IMR-90 (cell line): ENCODE measurements around the gene MUC5AC.

Experiments
- FOS ChIP-seq: fragments of 150-350 bp; IDR thresholded peaks from 2 replicates; pipeline ENCODE4 v1.6.1; 2016; ENCODE audit warnings: low read depth, low read length
- MAFK ChIP-seq: IDR thresholded peaks from 2 replicates; pipeline ENCODE4 v1.6.1; 2012; ENCODE audit warnings: low read depth, low read length, improper control_type of control experiment
- POLR2A ChIP-seq: IDR thresholded peaks from 2 replicates; pipeline ENCODE4 v1.6.1; 2012; ENCODE audit warnings: mild to moderate bottlenecking, low read depth, low read length
- RAD21 ChIP-seq: IDR thresholded peaks from 2 replicates; pipeline ENCODE4 v1.6.1; 2012; ENCODE audit warnings: low read length, improper control_type of control experiment
- RCOR1 ChIP-seq: IDR thresholded peaks from 2 replicates; pipeline ENCODE4 v1.6.1; 2012; ENCODE audit warnings: mild to moderate bottlenecking, low read length, improper control_type of control experiment; ENCODE audit not compliant: insufficient replicate concordance
- SMC3 ChIP-seq: fragments of 150-350 bp; IDR thresholded peaks from 2 replicates; pipeline ENCODE4 v1.6.1; 2016; ENCODE audit warnings: low read depth, mild to moderate bottlenecking, antibody characterized with exemption, low read length, moderate library complexity
- TF ChIP-seq, protein P1 (sequence below): conservative IDR thresholded peaks from 2 replicates; pipeline ENCODE4 v1.5.1; 2012; ENCODE audit warnings: mild to moderate bottlenecking, low read depth, low read length, improper control_type of control experiment

DNA sequence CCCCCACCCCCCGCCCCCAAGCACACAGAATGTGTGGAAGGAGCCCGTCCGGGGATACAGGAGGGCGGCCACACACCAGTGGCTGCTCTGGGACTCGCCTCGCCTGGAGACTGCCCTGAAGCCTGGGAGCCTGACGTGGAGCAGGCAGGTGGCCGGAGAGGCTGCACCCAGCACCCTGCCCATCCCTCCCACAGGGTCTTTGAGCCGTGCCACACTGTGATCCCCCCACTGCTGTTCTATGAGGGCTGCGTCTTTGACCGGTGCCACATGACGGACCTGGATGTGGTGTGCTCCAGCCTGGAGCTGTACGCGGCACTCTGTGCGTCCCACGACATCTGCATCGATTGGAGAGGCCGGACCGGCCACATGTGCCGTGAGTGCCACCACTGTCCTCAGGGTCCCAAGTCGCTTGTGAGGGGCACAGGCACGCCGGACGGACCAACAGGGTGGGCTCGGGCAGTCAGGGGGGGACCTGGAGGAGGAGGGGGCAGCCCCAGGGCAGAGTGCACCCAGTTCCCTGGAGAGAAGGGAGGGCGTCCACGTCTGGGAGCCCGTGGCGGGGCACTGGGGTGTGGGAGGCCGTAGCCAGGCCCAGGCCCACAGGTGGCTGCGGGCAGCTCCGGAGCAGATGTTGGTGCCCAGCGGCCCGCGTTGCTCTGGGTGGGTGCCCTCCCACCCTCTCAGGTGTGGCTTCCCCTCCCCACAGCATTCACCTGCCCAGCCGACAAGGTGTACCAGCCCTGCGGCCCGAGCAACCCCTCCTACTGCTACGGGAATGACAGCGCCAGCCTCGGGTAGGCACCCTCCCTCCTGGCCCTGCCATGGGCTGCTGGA is 38.1 kb downstream of the MUC5AC start:
- TF ChIP-seq, protein P1, sequence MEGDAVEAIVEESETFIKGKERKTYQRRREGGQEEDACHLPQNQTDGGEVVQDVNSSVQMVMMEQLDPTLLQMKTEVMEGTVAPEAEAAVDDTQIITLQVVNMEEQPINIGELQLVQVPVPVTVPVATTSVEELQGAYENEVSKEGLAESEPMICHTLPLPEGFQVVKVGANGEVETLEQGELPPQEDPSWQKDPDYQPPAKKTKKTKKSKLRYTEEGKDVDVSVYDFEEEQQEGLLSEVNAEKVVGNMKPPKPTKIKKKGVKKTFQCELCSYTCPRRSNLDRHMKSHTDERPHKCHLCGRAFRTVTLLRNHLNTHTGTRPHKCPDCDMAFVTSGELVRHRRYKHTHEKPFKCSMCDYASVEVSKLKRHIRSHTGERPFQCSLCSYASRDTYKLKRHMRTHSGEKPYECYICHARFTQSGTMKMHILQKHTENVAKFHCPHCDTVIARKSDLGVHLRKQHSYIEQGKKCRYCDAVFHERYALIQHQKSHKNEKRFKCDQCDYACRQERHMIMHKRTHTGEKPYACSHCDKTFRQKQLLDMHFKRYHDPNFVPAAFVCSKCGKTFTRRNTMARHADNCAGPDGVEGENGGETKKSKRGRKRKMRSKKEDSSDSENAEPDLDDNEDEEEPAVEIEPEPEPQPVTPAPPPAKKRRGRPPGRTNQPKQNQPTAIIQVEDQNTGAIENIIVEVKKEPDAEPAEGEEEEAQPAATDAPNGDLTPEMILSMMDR, result no peak
- TF ChIP-seq SMC3 (no peak), RCOR1 (no peak), RAD21 (no peak), POLR2A (no peak), MAFK (no peak), FOS (no peak)
